ENCODE results near the gene TMEM63B.
"Not testable (repeated sequence)": the region's sequence is repeated elsewhere in the genome, so short reads cannot be mapped to it uniquely, and the experiment has no call there.

Gene TMEM63B

GRCh38 chr6:44176130-44176761, 48.9 kb downstream of the TMEM63B start:
- no peak for DNase-seq

GRCh38 chr6:44176762-44177509, 49.6 kb downstream of the TMEM63B start:
- DNase-seq: no peak

- DNase-seq: no peak
These were observed 50.5 kb downstream of the TMEM63B start for GRCh38 chr6:44177691-44178423.

- no peak for DNase-seq
These were observed 51.2 kb downstream of the TMEM63B start for GRCh38 chr6:44178424-44179071.

- no peak for DNase-seq
These were observed 51.8 kb downstream of the TMEM63B start for GRCh38 chr6:44179072-44179536.

- DNase-seq: no peak
These were observed 52.3 kb downstream of the TMEM63B start for GRCh38 chr6:44179648-44180047.

GRCh38 chr6:44180406-44180805, 53.1 kb downstream of the TMEM63B start:
- DNase-seq: no peak

GRCh38 chr6:44180886-44181285, 53.5 kb downstream of the TMEM63B start:
- no peak for DNase-seq

- not testable (repeated sequence) for DNase-seq
These were observed 54.4 kb downstream of the TMEM63B start for GRCh38 chr6:44181784-44182183.

- DNase-seq: no peak
These were observed 55.6 kb downstream of the TMEM63B start for GRCh38 chr6:44182911-44183390.

GRCh38 chr6:44183783-44184182, 56.4 kb downstream of the TMEM63B start:
- DNase-seq: no peak

- not testable (repeated sequence) for DNase-seq
These were observed 58.0 kb downstream of the TMEM63B start for GRCh38 chr6:44185356-44185755.

GRCh38 chr6:44185953-44186634, 58.7 kb downstream of the TMEM63B start:
- DNase-seq: no peak

GRCh38 chr6:44186635-44187025, 59.3 kb downstream of the TMEM63B start:
- no peak for DNase-seq

GRCh38 chr6:44188819-44189218, 61.5 kb downstream of the TMEM63B start:
- no peak for DNase-seq

- DNase-seq: no peak
These were observed 61.9 kb downstream of the TMEM63B start for GRCh38 chr6:44189257-44189656.

- DNase-seq: no peak
These were observed 63.4 kb downstream of the TMEM63B start for GRCh38 chr6:44190715-44191114.

- no peak for DNase-seq
These were observed 65.2 kb downstream of the TMEM63B start for GRCh38 chr6:44192428-44193041.

GRCh38 chr6:44193307-44193910, 66.1 kb downstream of the TMEM63B start:
- no peak for DNase-seq

- DNase-seq: no peak
These were observed 67.0 kb downstream of the TMEM63B start for GRCh38 chr6:44194326-44194725.

GRCh38 chr6:44196351-44196750, 69.0 kb downstream of the TMEM63B start:
- DNase-seq: not testable (repeated sequence)

- no peak for DNase-seq
These were observed 71.3 kb downstream of the TMEM63B start for GRCh38 chr6:44198684-44199083.
